K562 treated with DMSO at 1 percent for 4 hours (cell line): ENCODE measurements around the gene TEX12. TPM values are rescaled to one million over a fixed set of nuclear protein-coding genes. Genes with fewer than 3 reads are reported as not detected.

Source experiments
- total RNA-seq: library from RNA; unstranded; fragments of 300-600 nt; gene quantifications from 2 replicates; pipeline ENCODE4 v1.2.3, GENCODE V29; 2022; ENCODE audit not compliant: insufficient read depth

TEX12 gene, protein sequence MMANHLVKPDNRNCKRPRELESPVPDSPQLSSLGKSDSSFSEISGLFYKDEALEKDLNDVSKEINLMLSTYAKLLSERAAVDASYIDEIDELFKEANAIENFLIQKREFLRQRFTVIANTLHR
- not detected in 2 replicates for total RNA-seq

DNA sequence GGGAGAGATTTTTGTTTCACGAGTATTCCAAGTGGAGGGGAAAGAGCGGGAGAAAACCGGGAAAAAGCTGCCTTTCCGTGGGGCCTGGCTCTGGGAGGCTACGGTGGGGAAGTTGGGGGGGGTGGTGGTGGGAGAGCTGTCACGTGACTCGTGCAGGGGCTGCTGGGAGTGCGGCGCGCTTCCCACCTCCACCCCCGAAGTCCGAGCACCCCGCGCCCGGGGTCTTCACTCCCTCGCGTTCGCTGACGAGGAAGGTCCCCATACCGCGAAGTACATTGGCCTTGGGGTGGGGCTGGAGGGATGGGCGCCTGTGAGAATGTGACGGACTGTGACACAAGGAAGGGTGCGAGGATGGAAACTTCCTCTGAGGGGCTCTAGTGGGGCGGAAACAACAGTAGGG, at the start of gene TEX12:
Gene TEX12, plus strand, starts transcription at position 228 of the 400 bp plus-strand sequence. CDS start 1,897 bp downstream, outside the sequence.

DNA sequence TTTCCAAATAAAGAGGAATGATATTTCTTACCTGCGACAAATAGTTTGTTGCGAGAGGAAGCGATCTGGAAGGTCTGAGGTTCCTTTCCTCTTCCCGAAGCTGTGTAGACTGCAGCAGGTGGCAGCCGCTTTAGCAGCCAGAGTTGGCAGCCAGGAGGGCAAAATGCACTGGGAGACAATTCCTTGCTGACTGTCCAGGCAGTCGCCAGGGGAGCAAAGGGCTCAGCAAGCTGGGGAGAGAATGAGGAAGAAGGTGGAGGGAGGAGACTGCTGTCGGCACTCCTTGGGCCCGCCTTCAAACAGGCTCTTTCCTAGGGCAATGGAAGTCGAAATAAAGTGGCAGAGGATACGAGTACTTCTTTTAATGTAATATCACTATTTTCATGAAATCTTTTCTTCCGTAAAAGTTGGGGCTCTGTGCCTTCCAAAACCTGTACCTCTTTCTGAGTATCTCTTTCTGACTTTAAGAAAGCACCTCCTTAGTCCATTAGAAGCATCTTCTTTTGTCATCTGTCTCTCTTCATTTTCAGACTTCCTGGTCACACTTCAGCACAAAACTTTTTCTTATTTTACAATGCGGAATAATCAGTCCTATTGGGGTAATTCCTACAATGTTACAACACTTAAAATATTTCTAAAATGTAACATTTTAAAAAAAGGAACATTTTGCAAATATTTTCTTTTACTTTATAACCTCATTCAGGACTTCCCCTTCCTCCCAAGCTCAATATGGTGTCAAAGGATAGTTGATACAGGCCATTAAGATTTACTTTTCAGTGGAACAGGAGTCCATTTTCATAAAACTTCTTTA, 3.1 kb upstream of the TEX12 start, which contains the start of gene IL18:
Gene IL18, minus strand, starts transcription at position 220 of the 811 bp plus-strand sequence. CDS start 9,041 bp downstream, outside the sequence.

DNA sequence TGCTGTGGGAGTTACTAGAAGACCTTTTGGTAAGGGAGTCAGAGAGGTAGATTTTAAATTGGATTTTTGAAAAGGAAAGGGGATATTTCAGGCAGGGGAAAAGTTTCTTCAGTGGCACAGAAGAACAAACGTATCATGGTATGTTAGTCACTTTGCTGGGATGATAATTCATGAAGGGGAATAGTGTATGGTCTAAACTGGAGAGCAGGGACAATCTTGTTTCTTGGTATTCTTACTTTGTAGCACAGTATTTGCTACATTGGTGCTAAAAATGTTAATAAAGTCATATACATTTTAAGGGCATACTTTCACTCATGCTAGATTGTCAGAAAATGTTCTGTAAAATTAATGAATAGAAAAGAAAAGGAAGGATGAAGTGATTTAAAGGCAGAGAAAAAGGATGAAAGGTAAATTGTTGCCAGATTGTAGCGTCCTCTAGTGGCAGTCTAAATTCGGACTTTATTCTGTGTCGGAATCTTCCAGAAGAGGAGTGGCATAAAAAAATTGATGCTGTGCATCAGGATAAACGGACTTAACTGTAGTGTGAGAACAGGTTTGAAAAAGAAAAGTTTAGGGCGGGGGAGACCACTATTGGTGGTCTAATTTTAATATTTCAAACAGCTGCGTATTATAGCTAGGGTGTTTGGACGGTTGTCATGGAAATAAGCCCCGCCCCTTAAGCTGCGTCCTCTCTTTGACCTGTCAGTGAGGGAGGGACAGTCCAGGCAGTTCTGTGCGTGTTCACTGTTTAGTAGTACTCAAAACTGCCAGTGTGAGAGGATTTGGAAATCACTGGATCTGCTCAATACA, 7.8 kb downstream of the TEX12 start, which contains the start of gene BCO2:
Gene BCO2, plus strand, starts transcription at position 724 of the 810 bp plus-strand sequence. CDS start 90 bp downstream, outside the sequence.

Other genes starting within 250 kb of the TEX12 start
- gene C11orf52, start 248.5 kb upstream of the TEX12 start, total RNA-seq = 0.71 TPM in 1 of 2 replicates, not detected in the other
- gene DIXDC1, start 230.0 kb upstream of the TEX12 start, total RNA-seq = 1.4 and 1.9 TPM in 2 replicates
- gene DLAT, start 142.0 kb upstream of the TEX12 start, total RNA-seq = 35.0 and 35.8 TPM in 2 replicates
- 1.2 TPM in 1 of 2 replicates, not detected in the other for gene PIH1D2, start 93.4 kb upstream of the TEX12 start, total RNA-seq
- 13.3 and 13.5 TPM in 2 replicates for gene NKAPD1, start 93.1 kb upstream of the TEX12 start, total RNA-seq
- 45.8 and 65.1 TPM in 2 replicates for gene TIMM8B, start 80.6 kb upstream of the TEX12 start, total RNA-seq
- gene SDHD, start 80.5 kb upstream of the TEX12 start, total RNA-seq = 96.8 and 108 TPM in 2 replicates
- 19.1 and 23.1 TPM in 2 replicates for gene IL18, start 3.3 kb upstream of the TEX12 start, total RNA-seq
- gene BCO2, start 8.1 kb downstream of the TEX12 start, total RNA-seq = 2.0 TPM in 1 of 2 replicates, not detected in the other
- 12.3 and 12.5 TPM in 2 replicates for gene PTS, start 59.1 kb downstream of the TEX12 start, total RNA-seq
- gene PLET1, start 93.5 kb downstream of the TEX12 start, total RNA-seq = not detected in 2 replicates